Skeletal muscle tissue (tissue), 4 donors: ENCODE data around the gene DCTD. TPM values are rescaled to one million over a fixed set of nuclear protein-coding genes. Genes with fewer than 3 reads are reported as not detected.

Experiments used
- H3K27ac ChIP-seq: one replicate; pipeline ENCODE4 v1.7.0; 2013; ENCODE audit warnings: mild to moderate bottlenecking, low read depth, low read length, inconsistent platforms
- H3K27me3 ChIP-seq, 3 donors: one replicate each; pipeline ENCODE4 v1.7.0; 2013; ENCODE audit warnings: low read length in 3 of 3; ENCODE audit not compliant: control insufficient read depth in 3 of 3, insufficient read depth in 3 of 3
- H3K36me3 ChIP-seq, 3 donors: one replicate each; pipeline ENCODE4 v1.7.0; 2013; ENCODE audit warnings: low read length in 3 of 3; ENCODE audit not compliant: control insufficient read depth in 3 of 3, insufficient read depth in 3 of 3
- H3K4me1 ChIP-seq, 3 donors: one replicate each; pipeline ENCODE4 v1.7.0; 2013; ENCODE audit warnings: low read length in 3 of 3, mild to moderate bottlenecking in 3 of 3; ENCODE audit not compliant: control insufficient read depth in 3 of 3, insufficient read depth in 3 of 3
- H3K4me3 ChIP-seq, 3 donors: one replicate each; pipeline ENCODE4 v1.7.0; 2013; ENCODE audit warnings: low read length in 3 of 3
- H3K9ac ChIP-seq, 3 donors: one replicate each; pipeline ENCODE4 v1.7.0; 2013; ENCODE audit warnings: low read length in 3 of 3, mild to moderate bottlenecking in 3 of 3, moderate library complexity in 2 of 3, low read depth in 1 of 3
- H3K9me3 ChIP-seq, 3 donors: one replicate each; pipeline ENCODE4 v1.7.0; 2013; ENCODE audit warnings: low read length in 3 of 3; ENCODE audit not compliant: control insufficient read depth in 3 of 3
- total RNA-seq: library from RNA; depleted of rRNA; stranded (reverse); fragments of >200 nt; gene quantifications from one replicate; pipeline ENCODE4 v1.2.3, GENCODE V29; 2014
- donor health status: Osteomylitis.

DCTD gene
- total RNA-seq, 1 donor from 2014 or later = 48.5 TPM

GRCh38 chr4:182875453-182876405, 41.5 kb downstream of the DCTD start:
- Histone ChIP-seq H3K27ac (no peak overlapping the region), H3K27me3 (no peaks in the 10 kb centered on the region), H3K9me3 (no peaks in the 10 kb centered on the region), H3K36me3 (peaks cover 0 to 9% (median 7%) of the 10 kb centered on the region in 3 donors), H3K9ac (no peak overlapping the region), H3K4me3 (no peak overlapping the region), H3K4me1 (peaks cover 3 to 9% (median 4%) of the 10 kb centered on the region in 3 donors)

- no peaks in the 10 kb centered on the region for H3K27me3 ChIP-seq
- peaks cover 0 to under 1% (median 0%) of the 10 kb centered on the region in 3 donors for H3K4me1 ChIP-seq
- no peak overlapping the region for H3K4me3 ChIP-seq
- H3K27ac ChIP-seq = no peak overlapping the region
- peaks cover 0 to 9% (median 7%) of the 10 kb centered on the region in 3 donors for H3K36me3 ChIP-seq
- H3K9me3 ChIP-seq = no peaks in the 10 kb centered on the region
- H3K9ac ChIP-seq = no peak overlapping the region
Measured at GRCh38 chr4:182874797-182875345, 42.3 kb downstream of the DCTD start.

GRCh38 chr4:182874304-182874751, 42.9 kb downstream of the DCTD start:
- Histone ChIP-seq H3K9ac (no peak overlapping the region), H3K36me3 (peaks cover 0 to 9% (median 7%) of the 10 kb centered on the region in 3 donors), H3K27ac (no peak overlapping the region), H3K9me3 (no peaks in the 10 kb centered on the region), H3K27me3 (no peaks in the 10 kb centered on the region), H3K4me3 (no peak overlapping the region), H3K4me1 (no peaks in the 10 kb centered on the region)

- Histone ChIP-seq H3K36me3 (peaks cover 0 to 9% (median 7%) of the 10 kb centered on the region in 3 donors), H3K27ac (no peak overlapping the region)
Measured at GRCh38 chr4:182873726-182874125, 43.5 kb downstream of the DCTD start.

GRCh38 chr4:182873289-182873688, 43.9 kb downstream of the DCTD start:
- H3K36me3 ChIP-seq = peaks cover 0 to 9% (median 7%) of the 10 kb centered on the region in 3 donors
- no peak overlapping the region for H3K9ac ChIP-seq
- no peaks in the 10 kb centered on the region for H3K27me3 ChIP-seq
- no peaks in the 10 kb centered on the region for H3K4me1 ChIP-seq
- H3K4me3 ChIP-seq = no peak overlapping the region
- no peak overlapping the region for H3K27ac ChIP-seq
- no peaks in the 10 kb centered on the region for H3K9me3 ChIP-seq

More at GRCh38 chr4:182873726-182874125, 43.5 kb downstream of the DCTD start:
- H3K9me3 ChIP-seq = no peaks in the 10 kb centered on the region
- H3K4me3 ChIP-seq = no peak overlapping the region
- H3K4me1 ChIP-seq = no peaks in the 10 kb centered on the region
- H3K27me3 ChIP-seq = no peaks in the 10 kb centered on the region
- H3K9ac ChIP-seq = no peak overlapping the region

GRCh38 chr4:182872886-182873285, 44.3 kb downstream of the DCTD start:
- Histone ChIP-seq H3K4me3 (no peak overlapping the region), H3K36me3 (peaks cover 0 to 9% (median 7%) of the 10 kb centered on the region in 3 donors), H3K27ac (no peak overlapping the region), H3K9ac (no peak overlapping the region), H3K9me3 (no peaks in the 10 kb centered on the region), H3K4me1 (no peaks in the 10 kb centered on the region), H3K27me3 (no peaks in the 10 kb centered on the region)

GRCh38 chr4:182871616-182872015, 45.6 kb downstream of the DCTD start:
- no peaks in the 10 kb centered on the region for H3K4me1 ChIP-seq
- no peak overlapping the region for H3K4me3 ChIP-seq
- H3K27ac ChIP-seq = no peak overlapping the region
- H3K9ac ChIP-seq = no peak overlapping the region
- no peaks in the 10 kb centered on the region for H3K27me3 ChIP-seq
- H3K36me3 ChIP-seq = peaks cover 0 to 8% (median 7%) of the 10 kb centered on the region in 3 donors
- no peaks in the 10 kb centered on the region for H3K9me3 ChIP-seq

GRCh38 chr4:182869697-182870096, 47.5 kb downstream of the DCTD start:
- H3K9me3 ChIP-seq = no peaks in the 10 kb centered on the region
- no peak overlapping the region for H3K27ac ChIP-seq
- H3K4me1 ChIP-seq = no peaks in the 10 kb centered on the region
- H3K9ac ChIP-seq = no peak overlapping the region
- peaks cover 0 to 7% (median 6%) of the 10 kb centered on the region in 3 donors for H3K36me3 ChIP-seq
- no peaks in the 10 kb centered on the region for H3K27me3 ChIP-seq
- no peak overlapping the region for H3K4me3 ChIP-seq

- H3K9ac ChIP-seq = no peak overlapping the region
- H3K36me3 ChIP-seq = no peaks in the 10 kb centered on the region
- H3K4me3 ChIP-seq = no peak overlapping the region
- no peak overlapping the region for H3K27ac ChIP-seq
- H3K4me1 ChIP-seq = no peaks in the 10 kb centered on the region
- H3K27me3 ChIP-seq = peaks cover 0 to 7% (median 0%) of the 10 kb centered on the region in 3 donors
- no peaks in the 10 kb centered on the region for H3K9me3 ChIP-seq
Measured at GRCh38 chr4:182866746-182867145, 50.4 kb downstream of the DCTD start.

- Histone ChIP-seq H3K4me3 (no peak overlapping the region), H3K36me3 (no peaks in the 10 kb centered on the region), H3K27me3 (peaks cover 0 to 7% (median 0%) of the 10 kb centered on the region in 3 donors), H3K9me3 (peaks cover 0 to 3% (median 0%) of the 10 kb centered on the region in 3 donors), H3K27ac (no peak overlapping the region), H3K4me1 (no peaks in the 10 kb centered on the region), H3K9ac (no peak overlapping the region)
Measured at GRCh38 chr4:182863501-182863900, 53.7 kb downstream of the DCTD start.
